ENCODE measurements around the gene CYTH4. TPM values are rescaled to one million over a fixed set of nuclear protein-coding genes. Genes with fewer than 3 reads are reported as not detected.

Gene CYTH4
- total and polyA plus RNA-seq, 4 donors = 1.9 to 9.9 (median 5.9) TPM

- no peaks in the 10 kb centered on the region for H3K27me3 ChIP-seq (ENCODE audit: control insufficient read depth in 4 of 4, insufficient read depth in 4 of 4, low read length in 3 of 4)
- no peak for TF ChIP-seq YY1 (IDR thresholded peaks at IDR 0.05)
- TF ChIP-seq, protein P1, sequence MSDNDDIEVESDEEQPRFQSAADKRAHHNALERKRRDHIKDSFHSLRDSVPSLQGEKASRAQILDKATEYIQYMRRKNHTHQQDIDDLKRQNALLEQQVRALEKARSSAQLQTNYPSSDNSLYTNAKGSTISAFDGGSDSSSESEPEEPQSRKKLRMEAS (IDR thresholded peaks at IDR 0.05) = no peak
- no peak for TF ChIP-seq EGR1 (IDR thresholded peaks at IDR 0.05; ENCODE audit: low read depth in 2 of 2)
- no peak for TF ChIP-seq ATF3 (IDR thresholded peaks at IDR 0.05)
- no peak for TF ChIP-seq ZBTB33 (IDR thresholded peaks at IDR 0.05)
- TF ChIP-seq CTCF (IDR thresholded peaks at IDR 0.05; ENCODE audit: low read depth, low read length, missing input control) = no peak
- H3K9ac ChIP-seq (ENCODE audit: low read depth in 1 of 2, low read length in 2 of 2) = no peak overlapping the region
- H3K9me3 ChIP-seq (ENCODE audit: control insufficient read depth in 4 of 4, low read length in 3 of 4) = no peaks in the 10 kb centered on the region
- H3K27ac ChIP-seq (ENCODE audit: low read depth in 1 of 2, low read length in 2 of 2) = no peak overlapping the region
- DNase-seq (ENCODE audit: low spot score) = no peak
- peaks cover 0 to 4% (median 0%) of the 10 kb centered on the region in 4 donors for H3K4me1 ChIP-seq (ENCODE audit: control insufficient read depth in 4 of 4, insufficient read depth in 4 of 4, low read length in 3 of 4)
- H3K4me3 ChIP-seq (ENCODE audit: low read depth in 1 of 3, low read length in 3 of 3) = no peak overlapping the region
- 70% methylated on average over 8 of the region's 8 CpGs for WGBS
- H3K36me3 ChIP-seq (ENCODE audit: control insufficient read depth in 4 of 4, insufficient read depth in 3 of 4, low read depth in 1 of 4, low read length in 3 of 4) = no peaks in the 10 kb centered on the region
Measured at GRCh38 chr22:37269936-37270678, 12.2 kb upstream of the CYTH4 start.

- Histone ChIP-seq H3K4me1 (ENCODE audit: control insufficient read depth in 4 of 4, insufficient read depth in 4 of 4, low read length in 3 of 4) (peaks cover 0 to 4% (median 0%) of the 10 kb centered on the region in 4 donors), H3K27me3 (ENCODE audit: control insufficient read depth in 4 of 4, insufficient read depth in 4 of 4, low read length in 3 of 4) (no peaks in the 10 kb centered on the region), H3K27ac (ENCODE audit: low read depth in 1 of 2, low read length in 2 of 2) (no peak overlapping the region), H3K9ac (ENCODE audit: low read depth in 1 of 2, low read length in 2 of 2) (no peak overlapping the region), H3K4me3 (ENCODE audit: low read depth in 1 of 3, low read length in 3 of 3) (no peak overlapping the region), H3K9me3 (ENCODE audit: control insufficient read depth in 4 of 4, low read length in 3 of 4) (no peaks in the 10 kb centered on the region), H3K36me3 (ENCODE audit: control insufficient read depth in 4 of 4, insufficient read depth in 3 of 4, low read depth in 1 of 4, low read length in 3 of 4) (no peaks in the 10 kb centered on the region)
- TF ChIP-seq HNF4A (conservative IDR thresholded peaks at IDR 0.05) (no peak), NR2F2 (IDR thresholded peaks at IDR 0.05) (no peak), HNF4G (IDR thresholded peaks at IDR 0.05) (no peak), ZBTB33 (IDR thresholded peaks at IDR 0.05) (no peak), FOXA2 (IDR thresholded peaks at IDR 0.05) (no peak), RXRA (IDR thresholded peaks at IDR 0.05) (no peak), ATF3 (IDR thresholded peaks at IDR 0.05) (no peak), EGR1 (IDR thresholded peaks at IDR 0.05; ENCODE audit: low read depth in 2 of 2) (no peak), YY1 (IDR thresholded peaks at IDR 0.05) (no peak), TAF1 (conservative IDR thresholded peaks at IDR 0.05) (no peak), GABPA (IDR thresholded peaks at IDR 0.05 in 1 of 2, conservative IDR thresholded peaks at IDR 0.05 in 1 of 2) (no peak), JUND (IDR thresholded peaks at IDR 0.05) (no peak), SP1 (IDR thresholded peaks at IDR 0.05) (no peak), RAD21 (IDR thresholded peaks at IDR 0.05) (no peak)
- TF ChIP-seq, protein P2, sequence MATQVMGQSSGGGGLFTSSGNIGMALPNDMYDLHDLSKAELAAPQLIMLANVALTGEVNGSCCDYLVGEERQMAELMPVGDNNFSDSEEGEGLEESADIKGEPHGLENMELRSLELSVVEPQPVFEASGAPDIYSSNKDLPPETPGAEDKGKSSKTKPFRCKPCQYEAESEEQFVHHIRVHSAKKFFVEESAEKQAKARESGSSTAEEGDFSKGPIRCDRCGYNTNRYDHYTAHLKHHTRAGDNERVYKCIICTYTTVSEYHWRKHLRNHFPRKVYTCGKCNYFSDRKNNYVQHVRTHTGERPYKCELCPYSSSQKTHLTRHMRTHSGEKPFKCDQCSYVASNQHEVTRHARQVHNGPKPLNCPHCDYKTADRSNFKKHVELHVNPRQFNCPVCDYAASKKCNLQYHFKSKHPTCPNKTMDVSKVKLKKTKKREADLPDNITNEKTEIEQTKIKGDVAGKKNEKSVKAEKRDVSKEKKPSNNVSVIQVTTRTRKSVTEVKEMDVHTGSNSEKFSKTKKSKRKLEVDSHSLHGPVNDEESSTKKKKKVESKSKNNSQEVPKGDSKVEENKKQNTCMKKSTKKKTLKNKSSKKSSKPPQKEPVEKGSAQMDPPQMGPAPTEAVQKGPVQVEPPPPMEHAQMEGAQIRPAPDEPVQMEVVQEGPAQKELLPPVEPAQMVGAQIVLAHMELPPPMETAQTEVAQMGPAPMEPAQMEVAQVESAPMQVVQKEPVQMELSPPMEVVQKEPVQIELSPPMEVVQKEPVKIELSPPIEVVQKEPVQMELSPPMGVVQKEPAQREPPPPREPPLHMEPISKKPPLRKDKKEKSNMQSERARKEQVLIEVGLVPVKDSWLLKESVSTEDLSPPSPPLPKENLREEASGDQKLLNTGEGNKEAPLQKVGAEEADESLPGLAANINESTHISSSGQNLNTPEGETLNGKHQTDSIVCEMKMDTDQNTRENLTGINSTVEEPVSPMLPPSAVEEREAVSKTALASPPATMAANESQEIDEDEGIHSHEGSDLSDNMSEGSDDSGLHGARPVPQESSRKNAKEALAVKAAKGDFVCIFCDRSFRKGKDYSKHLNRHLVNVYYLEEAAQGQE (IDR thresholded peaks at IDR 0.05) = no peak
- TF ChIP-seq, protein P1 (IDR thresholded peaks at IDR 0.05) = no peak
- DNase-seq (ENCODE audit: low spot score) = no peak
- WGBS = 77% methylated on average over 8 of the region's 8 CpGs
Measured at GRCh38 chr22:37270928-37271650, 11.2 kb upstream of the CYTH4 start.
